ENCODE results near the gene GRIP1.
"Not testable (repeated sequence)": the region's sequence is repeated elsewhere in the genome, so short reads cannot be mapped to it uniquely, and the experiment has no call there.

Gene GRIP1

DNA sequence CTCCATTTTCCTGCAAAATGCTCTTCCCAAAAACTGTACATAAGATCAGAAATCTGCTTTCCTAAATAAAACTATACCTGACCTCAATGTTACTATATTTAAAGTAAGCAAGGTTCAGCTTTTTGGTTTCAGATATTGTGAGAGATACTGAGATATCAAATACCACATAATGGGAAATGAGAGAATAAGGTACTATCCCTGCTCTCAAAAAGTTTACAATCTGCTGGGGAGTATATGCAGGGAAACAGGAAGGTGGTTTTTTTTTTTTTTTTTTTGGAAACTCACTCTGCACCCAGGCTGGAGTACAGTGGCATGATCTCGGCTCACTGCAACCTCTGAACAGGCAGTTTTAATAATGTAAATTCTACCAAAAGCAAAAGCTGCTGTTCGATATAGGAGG, 327.6 kb downstream of the GRIP1 start:
- no peak for DNase-seq (ENCODE audit: insufficient read length, low spot score)
- FAIRE-seq, result no peak

GRCh38 chr12:66345956-66346355, 332.9 kb downstream of the GRIP1 start:
- FAIRE-seq (no peak), DNase-seq (ENCODE audit: insufficient read length, low spot score) (no peak)

GRCh38 chr12:66345212-66345611, 333.7 kb downstream of the GRIP1 start:
- DNase-seq (ENCODE audit: insufficient read length, low spot score), result no peak

DNA sequence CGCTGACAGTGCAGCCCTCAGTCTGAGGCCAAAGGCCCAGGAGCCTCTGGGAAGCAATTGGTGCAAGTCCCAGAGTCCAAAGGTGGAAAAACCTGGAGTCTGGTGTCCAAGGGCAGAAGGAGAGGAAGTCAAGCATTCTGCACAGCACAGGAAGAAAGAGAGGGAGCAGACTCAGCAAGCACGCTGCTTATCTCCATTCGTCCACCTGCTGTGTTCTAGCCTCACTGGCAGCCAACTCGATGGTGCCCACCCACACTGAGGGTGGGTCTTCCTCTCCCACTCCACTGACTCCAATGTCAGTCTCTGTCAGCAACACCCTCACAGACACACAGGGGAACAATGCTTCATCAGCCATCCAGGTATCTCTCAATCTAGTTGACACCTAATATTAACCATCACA, 337.8 kb downstream of the GRIP1 start:
- DNase-seq (ENCODE audit: insufficient read length, low spot score) (no peak), FAIRE-seq (no peak)

More at GRCh38 chr12:66345212-66345611, 333.7 kb downstream of the GRIP1 start:
- FAIRE-seq, result no peak

- DNase-seq (ENCODE audit: insufficient read length, low spot score), result no peak
- no peak for FAIRE-seq
Observed at GRCh38 chr12:66340131-66340530, 338.7 kb downstream of the GRIP1 start.

GRCh38 chr12:66337381-66338010, 341.4 kb downstream of the GRIP1 start:
- no peak for DNase-seq (ENCODE audit: insufficient read length, low spot score)

DNA sequence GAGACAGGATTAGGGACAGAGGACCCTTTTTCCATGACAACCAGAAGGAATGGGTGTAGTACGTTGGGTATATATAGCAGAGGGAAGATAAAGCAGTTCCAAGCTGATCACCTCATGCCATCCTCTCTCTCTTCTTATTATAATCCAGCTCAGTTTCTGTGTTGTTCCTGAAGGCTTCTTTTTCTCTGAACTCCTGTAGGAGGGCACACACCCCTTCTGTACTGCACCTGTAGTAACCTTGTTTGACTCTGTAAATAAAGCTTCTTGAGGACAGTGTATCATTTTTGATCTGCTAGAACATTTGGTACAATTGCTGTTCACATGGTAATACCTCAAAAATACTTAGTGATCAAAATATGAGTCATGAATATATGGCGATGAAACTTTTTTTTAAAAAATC, 343.1 kb downstream of the GRIP1 start:
- no peak for FAIRE-seq
- no peak for DNase-seq (ENCODE audit: insufficient read length, low spot score)

More at GRCh38 chr12:66337381-66338010, 341.4 kb downstream of the GRIP1 start:
- FAIRE-seq, result no peak

GRCh38 chr12:66331814-66332213, 347.1 kb downstream of the GRIP1 start:
- no peak for FAIRE-seq

DNA sequence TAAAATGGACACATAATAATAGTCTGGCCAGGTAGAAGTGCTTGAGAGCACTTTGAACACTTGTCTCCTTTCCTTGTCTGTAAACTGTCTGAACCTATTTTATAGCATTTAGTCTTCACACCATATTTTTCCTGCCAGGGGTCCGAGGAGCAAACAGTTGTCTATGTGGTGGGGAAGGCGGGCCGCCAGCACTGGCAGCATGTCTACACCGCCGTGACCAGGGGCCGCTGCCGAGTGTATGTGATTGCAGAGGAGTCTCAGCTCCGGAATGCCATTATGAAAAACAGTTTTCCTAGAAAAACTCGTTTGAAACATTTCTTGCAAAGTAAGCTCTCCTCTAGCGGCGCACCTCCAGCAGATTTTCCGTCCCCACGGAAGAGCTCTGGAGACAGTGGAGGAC, 347.9 kb downstream of the GRIP1 start:
- DNase-seq (ENCODE audit: insufficient read length, low spot score), result no peak
- no peak for FAIRE-seq

More at GRCh38 chr12:66331814-66332213, 347.1 kb downstream of the GRIP1 start:
- DNase-seq (ENCODE audit: insufficient read length, low spot score), result no peak

- DNase-seq (ENCODE audit: insufficient read length, low spot score), result no peak
- FAIRE-seq, result no peak
Observed at GRCh38 chr12:66329941-66330340, 348.9 kb downstream of the GRIP1 start.

GRCh38 chr12:66323017-66323416, 355.9 kb downstream of the GRIP1 start:
- no peak for FAIRE-seq
- DNase-seq (ENCODE audit: insufficient read length, low spot score), result no peak

DNA sequence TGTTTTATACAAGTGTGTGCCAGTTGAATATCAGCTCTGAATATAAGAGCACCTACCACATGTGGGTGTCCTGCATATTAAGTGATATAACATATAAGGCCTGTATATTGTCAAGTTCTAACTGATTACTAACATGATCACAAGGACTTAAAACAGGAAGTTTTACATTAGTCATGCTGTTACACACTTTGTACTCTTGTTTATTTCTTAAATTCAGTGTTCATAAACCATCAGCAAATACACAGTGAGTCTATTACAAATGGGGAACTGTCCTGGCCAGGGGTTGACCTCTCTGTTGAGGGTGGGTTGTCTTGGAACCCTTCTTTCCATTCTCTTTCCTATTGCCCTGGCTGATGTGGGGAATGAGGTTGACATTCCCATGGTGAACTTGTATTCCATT, 357.4 kb downstream of the GRIP1 start:
- no peak for FAIRE-seq
- DNase-seq (ENCODE audit: insufficient read length, low spot score), result no peak

DNA sequence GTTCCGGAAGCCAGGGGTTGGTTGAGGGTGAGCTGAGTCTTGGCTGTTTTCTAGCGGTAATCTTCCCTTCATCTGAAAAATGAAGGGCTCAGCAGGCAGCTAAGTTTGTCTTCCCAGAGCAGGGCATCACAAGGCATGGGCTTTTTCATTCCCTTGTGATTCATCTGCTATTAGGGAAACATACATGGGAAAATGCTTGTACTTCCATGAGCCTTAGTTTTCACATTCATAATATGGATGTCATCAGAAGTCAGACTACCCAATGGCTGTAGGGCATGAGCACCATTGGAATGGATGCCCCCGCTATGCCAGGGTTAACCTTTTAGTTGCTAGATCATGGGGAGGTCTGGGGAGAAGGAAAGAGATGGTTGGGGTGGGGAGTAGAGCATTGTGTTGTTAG, 357.9 kb downstream of the GRIP1 start:
- DNase-seq (ENCODE audit: insufficient read length, low spot score) (no peak), FAIRE-seq (no peak)

DNA sequence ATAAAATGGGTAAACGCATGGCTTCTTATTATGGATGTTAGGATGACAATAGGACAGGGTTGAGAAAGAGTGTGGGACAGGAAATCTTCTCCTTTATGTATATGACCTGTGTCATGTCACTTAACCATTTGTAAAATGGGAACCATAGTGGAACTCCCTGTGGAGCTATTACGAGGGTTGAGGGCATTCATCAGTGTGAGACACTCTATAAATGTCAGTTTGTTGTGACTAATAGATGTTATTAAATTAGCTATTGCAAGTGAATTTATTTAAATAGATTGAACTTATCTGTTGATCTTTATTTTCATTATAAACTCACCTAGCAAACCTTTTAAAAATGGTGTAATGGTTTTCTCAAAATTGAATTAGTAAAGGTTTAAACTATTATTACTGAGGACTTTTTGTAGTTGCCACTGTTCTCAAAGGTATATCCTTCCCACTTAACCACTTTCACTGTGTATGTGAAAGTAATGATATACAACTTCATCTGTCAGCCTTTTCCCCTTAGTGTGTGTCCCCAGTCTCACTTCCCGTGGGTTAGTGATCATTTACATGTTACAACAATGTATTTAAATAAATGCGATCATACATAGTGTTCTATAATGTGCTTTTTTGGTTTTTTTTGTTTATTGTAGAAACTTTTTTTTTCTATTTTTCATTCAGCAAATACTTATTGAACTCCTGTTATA, 359.5 kb downstream of the GRIP1 start:
- FAIRE-seq (no peak), DNase-seq (ENCODE audit: insufficient read length, low spot score) (no peak)

GRCh38 chr12:66314278-66314677, 364.6 kb downstream of the GRIP1 start:
- DNase-seq (ENCODE audit: insufficient read length, low spot score), result no peak
- no peak for FAIRE-seq

DNA sequence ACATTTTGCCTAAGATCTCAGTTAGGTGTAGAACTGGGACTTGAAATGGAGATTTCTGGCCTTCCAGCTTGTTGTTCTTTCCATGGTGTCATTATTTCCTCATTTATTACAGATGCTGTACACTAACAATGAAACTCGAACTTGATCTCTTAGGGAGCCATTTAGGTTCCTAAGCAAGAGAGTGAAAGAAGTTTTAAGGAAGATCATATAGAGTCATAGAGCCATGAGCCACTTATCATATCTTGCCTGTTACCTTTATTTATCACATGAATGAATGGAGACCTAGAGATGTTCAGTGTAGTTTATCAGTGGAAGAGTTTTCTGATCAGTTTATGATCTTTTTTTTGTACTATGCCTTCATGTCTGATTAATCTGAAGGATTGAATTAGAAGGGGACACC, 366.7 kb downstream of the GRIP1 start:
- FAIRE-seq, result no peak
- no peak for DNase-seq (ENCODE audit: insufficient read length, low spot score)

GRCh38 chr12:66309606-66310005, 369.3 kb downstream of the GRIP1 start:
- no peak for FAIRE-seq
- no peak for DNase-seq (ENCODE audit: insufficient read length, low spot score)

- no peak for DNase-seq (ENCODE audit: insufficient read length, low spot score)
- FAIRE-seq, result no peak
Observed at GRCh38 chr12:66304296-66304900, 374.5 kb downstream of the GRIP1 start.

GRCh38 chr12:66303316-66303804, 375.5 kb downstream of the GRIP1 start:
- DNase-seq (ENCODE audit: insufficient read length, low spot score); FAIRE-seq: not testable (repeated sequence)

DNA sequence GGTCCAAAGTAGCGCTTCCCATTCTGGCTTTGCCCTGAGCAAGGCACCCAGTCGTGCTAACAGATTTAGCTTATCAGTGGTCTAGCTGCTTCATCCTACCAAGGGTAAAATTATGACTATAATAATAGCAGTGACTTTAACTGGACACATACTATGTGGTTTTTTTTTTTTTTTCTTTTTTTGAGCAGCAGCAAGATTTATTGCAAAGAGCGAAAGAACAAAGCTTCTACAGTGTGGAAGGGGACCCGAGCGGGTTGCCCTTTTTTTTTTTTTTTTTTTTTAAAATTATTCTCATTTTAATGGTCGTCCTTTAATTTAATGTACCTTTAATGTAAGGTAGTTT, 376.1 kb downstream of the GRIP1 start:
- FAIRE-seq (no peak), DNase-seq (ENCODE audit: insufficient read length, low spot score) (no peak)

DNA sequence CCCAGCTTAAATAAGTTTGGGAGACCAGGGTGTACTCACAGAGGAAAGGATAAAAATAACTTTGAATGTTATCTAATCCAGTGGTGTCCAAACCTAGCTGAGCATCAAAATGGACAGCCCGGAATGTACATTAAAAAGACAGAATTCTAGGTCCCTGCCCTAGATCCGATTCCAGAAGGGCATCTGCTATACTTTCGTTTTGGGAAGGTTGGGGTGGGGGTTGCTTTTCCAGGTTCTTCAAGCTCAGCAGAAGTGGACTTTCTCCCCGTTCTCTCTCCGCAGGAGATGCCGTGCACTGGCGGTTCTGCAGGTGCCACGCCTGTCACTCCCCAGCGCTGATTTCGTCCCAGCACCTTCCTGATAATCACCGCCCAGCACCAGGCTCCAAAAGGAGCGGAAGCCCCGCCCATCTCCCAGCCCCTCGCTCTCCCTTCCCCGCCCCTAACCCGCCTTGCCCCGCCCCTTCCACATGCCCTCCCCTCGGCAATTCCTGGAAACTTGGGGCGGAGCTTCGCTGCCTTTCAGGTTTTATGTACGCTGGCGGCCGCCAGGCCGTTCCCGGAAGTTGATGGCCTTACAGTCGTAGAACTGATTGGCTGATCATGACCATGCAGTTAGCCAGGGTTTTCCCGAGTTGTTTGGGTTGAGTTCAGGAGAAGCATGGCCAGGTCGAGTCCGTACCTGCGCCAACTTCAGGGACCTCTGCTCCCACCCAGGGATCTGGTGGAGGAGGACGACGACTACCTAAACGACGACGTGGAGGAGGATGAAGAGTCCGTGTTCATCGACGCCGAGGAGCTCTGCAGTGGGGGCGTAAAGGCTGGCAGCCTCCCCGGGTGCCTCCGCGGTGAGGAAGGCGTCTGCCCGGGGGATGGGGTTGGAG, 376.7 kb downstream of the GRIP1 start, which contains the start of gene HELB:
Gene HELB, plus strand, starts transcription at position 550 of the 883 bp plus-strand sequence. Its CDS starts 111 bp downstream, at position 661.
- DNase-seq (ENCODE audit: insufficient read length, low spot score), result peak; percentile 94
- peak; percentile 90 for FAIRE-seq

All from HTR-8/SVneo (cell line).